Keratinocyte (primary cell): Measurements from ENCODE around the gene ACSL4. TPM values are rescaled to one million over a fixed set of nuclear protein-coding genes. Genes with fewer than 3 reads are reported as not detected.

Source experiments
- DNase-seq: peaks from one replicate; pipeline ENCODE4 v3.0.0-alpha.2; 2011; ENCODE audit warnings: low read depth, missing footprints, low spot score
- FAIRE-seq: peaks from 2 replicates; lab custom pipeline; 2011; peaks lifted over from hg19 to GRCh38; lab: Jason Lieb, UNC
- H2AFZ ChIP-seq: 2 replicates; pipeline ENCODE4 v1.6.0; 2012; ENCODE audit warnings: low read length, control low read depth, inconsistent platforms; ENCODE audit not compliant: control insufficient read depth
- H3K27ac ChIP-seq: 2 replicates; pipeline ENCODE4 v1.5.1; 2011; ENCODE audit warnings: low read length; ENCODE audit not compliant: control insufficient read depth, insufficient read depth
- H3K27me3 ChIP-seq: 3 replicates; pipeline ENCODE4 v1.6.0; 2011; ENCODE audit warnings: low read length; ENCODE audit not compliant: control insufficient read depth, insufficient read depth; ENCODE audit errors: extremely low read depth
- H3K36me3 ChIP-seq, 2 experiments: 2 replicates in 1 of 2; 3 replicates in 1 of 2; pipeline ENCODE4 v1.5.1; 2011; ENCODE audit warnings: low read length in 2 of 2, mild to moderate bottlenecking in 1 of 2; ENCODE audit not compliant: control insufficient read depth in 2 of 2, insufficient read depth in 2 of 2; ENCODE audit errors: extremely low read depth in 1 of 2
- H3K4me1 ChIP-seq: 3 replicates; pipeline ENCODE4 v1.5.1; 2011; ENCODE audit warnings: low read length; ENCODE audit not compliant: control insufficient read depth, insufficient read depth; ENCODE audit errors: extremely low read depth
- H3K4me2 ChIP-seq: 3 replicates; pipeline ENCODE4 v1.6.0; 2011; ENCODE audit warnings: low read depth, low read length; ENCODE audit not compliant: control insufficient read depth, insufficient read depth; ENCODE audit errors: extremely low read depth
- H3K4me3 ChIP-seq, 3 experiments: fragments of 200-600 bp in 1 of 3; sonication (generic) in 1 of 3; 2 replicates in 2 of 3; 3 replicates in 1 of 3; pipeline ENCODE4 v1.5.1; 2011 to 2016; ENCODE audit warnings: low read length in 3 of 3, mild to moderate bottlenecking in 3 of 3, control low read depth in 2 of 3, inconsistent platforms in 1 of 3, low read depth in 1 of 3, mixed read lengths in 1 of 3, mixed run types in 1 of 3, moderate library complexity in 1 of 3; ENCODE audit not compliant: control insufficient read depth in 2 of 3, insufficient read depth in 2 of 3; ENCODE audit errors: extremely low read depth in 1 of 3
- H3K79me2 ChIP-seq: 2 replicates; pipeline ENCODE4 v1.6.0; 2012; ENCODE audit warnings: low read length; ENCODE audit not compliant: control insufficient read depth, insufficient read depth
- H3K9ac ChIP-seq: 3 replicates; pipeline ENCODE4 v1.6.0; 2011; ENCODE audit warnings: low read length; ENCODE audit not compliant: control insufficient read depth, insufficient read depth; ENCODE audit errors: extremely low read depth
- H3K9me1 ChIP-seq: 3 replicates; pipeline ENCODE4 v1.6.0; 2011; ENCODE audit warnings: low read length; ENCODE audit not compliant: control insufficient read depth, insufficient read depth; ENCODE audit errors: extremely low read depth
- H3K9me3 ChIP-seq: 2 replicates; pipeline ENCODE4 v1.5.1; 2012; ENCODE audit warnings: low read depth, low read length; ENCODE audit not compliant: control insufficient read depth
- H4K20me1 ChIP-seq: 3 replicates; pipeline ENCODE4 v1.6.0; 2011; ENCODE audit warnings: low read length; ENCODE audit not compliant: control insufficient read depth, insufficient read depth; ENCODE audit errors: extremely low read depth
- EZH2 ChIP-seq: IDR thresholded peaks from one replicate; pipeline ENCODE4 v1.6.1; 2012; ENCODE audit warnings: inconsistent platforms, mild to moderate bottlenecking, low read length, moderate library complexity
- dilution Hi-C: fragments of 300-500 bp; cut with MboI; formaldehyde crosslinking; loops from one replicate; pipeline ENCODE4 v1.7.0; 2020; ENCODE audit warnings: low sequenced_read_pairs; ENCODE audit not compliant: extremely low pct_ligation_motif_present
- polyA plus RNA-seq, 5 experiments: library from polyadenylated mRNA; depleted of rRNA in 3 of 5; stranded (reverse) in 3 of 5; stranded (forward) in 1 of 5; unstranded in 1 of 5; fragments of >200 nt; gene quantifications; 1 replicate in 1 of 5; 2 replicates in 3 of 5; 3 replicates in 1 of 5; pipeline versions ENCODE4 v1.2.1 to v1.2.3, GENCODE V29; 2011 to 2012; ENCODE audit warnings: missing spikeins in 2 of 5, low read depth in 1 of 5, low replicate concordance in 1 of 5
- TF ChIP-seq, protein P1 (sequence below), 3 experiments: IDR thresholded peaks in 1 of 3; conservative IDR thresholded peaks in 1 of 3; optimal IDR thresholded peaks in 1 of 3; 2 replicates in 2 of 3; 3 replicates in 1 of 3; pipeline versions ENCODE3 to v1.5.1; 2011; ENCODE audit warnings: low read length in 3 of 3, mild to moderate bottlenecking in 3 of 3, moderate library complexity in 2 of 3, control low read depth in 1 of 3, inconsistent platforms in 1 of 3; ENCODE audit not compliant: insufficient read depth in 2 of 3; ENCODE audit errors: extremely low read depth in 1 of 3

The ACSL4 gene
- polyA plus RNA-seq, 1 donor (not counting 4 experiments of a cell fraction or from before 2014, with no cell fraction given), result 78.3 TPM

DNA sequence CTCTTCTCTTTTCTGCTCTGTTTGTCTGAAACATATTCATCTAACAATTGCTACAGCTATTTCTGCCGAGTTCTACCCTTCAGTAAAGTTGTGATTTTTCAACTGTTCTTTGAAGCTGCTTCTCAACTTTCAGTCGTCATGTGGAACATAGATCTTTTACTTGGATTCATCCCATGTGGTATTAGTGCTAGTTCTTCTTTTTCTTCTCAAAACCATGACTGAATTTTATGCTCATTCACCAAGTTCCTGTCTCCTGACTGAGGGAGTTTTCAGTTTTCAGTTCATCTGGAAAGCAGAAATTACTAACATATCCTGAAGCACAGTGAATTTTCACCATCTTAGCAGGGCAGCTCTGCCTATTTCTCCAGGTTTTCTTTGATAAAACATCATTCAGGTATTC is 12.1 kb downstream of the ACSL4 start:
- TF ChIP-seq, protein P1, sequence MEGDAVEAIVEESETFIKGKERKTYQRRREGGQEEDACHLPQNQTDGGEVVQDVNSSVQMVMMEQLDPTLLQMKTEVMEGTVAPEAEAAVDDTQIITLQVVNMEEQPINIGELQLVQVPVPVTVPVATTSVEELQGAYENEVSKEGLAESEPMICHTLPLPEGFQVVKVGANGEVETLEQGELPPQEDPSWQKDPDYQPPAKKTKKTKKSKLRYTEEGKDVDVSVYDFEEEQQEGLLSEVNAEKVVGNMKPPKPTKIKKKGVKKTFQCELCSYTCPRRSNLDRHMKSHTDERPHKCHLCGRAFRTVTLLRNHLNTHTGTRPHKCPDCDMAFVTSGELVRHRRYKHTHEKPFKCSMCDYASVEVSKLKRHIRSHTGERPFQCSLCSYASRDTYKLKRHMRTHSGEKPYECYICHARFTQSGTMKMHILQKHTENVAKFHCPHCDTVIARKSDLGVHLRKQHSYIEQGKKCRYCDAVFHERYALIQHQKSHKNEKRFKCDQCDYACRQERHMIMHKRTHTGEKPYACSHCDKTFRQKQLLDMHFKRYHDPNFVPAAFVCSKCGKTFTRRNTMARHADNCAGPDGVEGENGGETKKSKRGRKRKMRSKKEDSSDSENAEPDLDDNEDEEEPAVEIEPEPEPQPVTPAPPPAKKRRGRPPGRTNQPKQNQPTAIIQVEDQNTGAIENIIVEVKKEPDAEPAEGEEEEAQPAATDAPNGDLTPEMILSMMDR (optimal IDR thresholded peaks at IDR 0.05 in 1 of 3, IDR thresholded peaks at IDR 0.05 in 1 of 3, conservative IDR thresholded peaks at IDR 0.05 in 1 of 3; ENCODE audit: extremely low read depth in 1 of 3, insufficient read depth in 2 of 3, low read length in 3 of 3), result no peak
- no peak for TF ChIP-seq EZH2
- H3K36me3 ChIP-seq, result no peaks in the 10 kb centered on the region
- H2AFZ ChIP-seq, result no peak overlapping the region
- FAIRE-seq (no peak), DNase-seq (no peak)
- H3K4me2 ChIP-seq, result no peak overlapping the region
- H3K4me1 ChIP-seq, result peaks cover 4% of the 10 kb centered on the region
- H3K9ac ChIP-seq, result no peak overlapping the region
- dilution Hi-C loops, result no loop called here
- H3K27me3 ChIP-seq, result no peaks in the 10 kb centered on the region
- no peak overlapping the region for H3K4me3 ChIP-seq
- no peaks in the 10 kb centered on the region for H4K20me1 ChIP-seq
- no peaks in the 10 kb centered on the region for H3K9me1 ChIP-seq
- peaks cover 79% of the 10 kb centered on the region for H3K79me2 ChIP-seq
- no peaks in the 10 kb centered on the region for H3K9me3 ChIP-seq
- H3K27ac ChIP-seq, result no peak overlapping the region

DNA sequence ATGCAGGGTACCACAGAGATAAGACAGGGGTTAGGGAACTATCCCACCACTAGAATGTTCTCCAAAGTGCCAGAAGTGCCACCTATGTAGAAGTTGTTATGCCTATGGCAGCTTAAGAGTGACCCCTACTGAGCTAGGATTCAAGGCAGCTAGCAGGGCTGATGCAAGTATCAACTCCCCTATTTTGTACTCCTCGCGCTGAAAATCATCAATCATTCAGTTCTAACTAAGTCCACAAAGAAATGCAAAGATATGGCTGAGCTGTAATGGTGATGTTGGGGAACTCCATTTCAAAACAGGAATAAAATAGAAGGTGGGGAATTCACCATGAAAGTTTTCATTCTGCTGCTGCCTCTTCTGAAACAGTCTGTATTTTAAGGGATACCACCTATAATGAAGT is 13.8 kb downstream of the ACSL4 start:
- H3K9me1 ChIP-seq, result no peaks in the 10 kb centered on the region
- DNase-seq, result no peak
- H3K4me2 ChIP-seq, result no peak overlapping the region
- dilution Hi-C loops, result no loop called here
- H3K27ac ChIP-seq, result no peak overlapping the region
- H3K79me2 ChIP-seq, result peaks cover 69% of the 10 kb centered on the region
- no peak overlapping the region for H2AFZ ChIP-seq
- no peak overlapping the region for H3K4me3 ChIP-seq
- H3K4me1 ChIP-seq, result peaks cover 4% of the 10 kb centered on the region
- H3K9me3 ChIP-seq, result no peaks in the 10 kb centered on the region
- TF ChIP-seq EZH2, result no peak
- TF ChIP-seq, protein P1 (optimal IDR thresholded peaks at IDR 0.05 in 1 of 3, IDR thresholded peaks at IDR 0.05 in 1 of 3, conservative IDR thresholded peaks at IDR 0.05 in 1 of 3; ENCODE audit: extremely low read depth in 1 of 3, insufficient read depth in 2 of 3, low read length in 3 of 3), result no peak
- H4K20me1 ChIP-seq, result no peaks in the 10 kb centered on the region
- H3K36me3 ChIP-seq, result no peaks in the 10 kb centered on the region
- H3K9ac ChIP-seq, result no peak overlapping the region
- H3K27me3 ChIP-seq, result no peaks in the 10 kb centered on the region
- FAIRE-seq, result no peak
